DMS 273 treated with DMSO at 0.1 percent for 48 hours (cell line): Measurements from ENCODE around the gene CPN1.

ENCODE experiments used
- DNase-seq: peaks from one replicate; lab custom pipeline; 2025; lab: John Stamatoyannopoulos, UW

Gene CPN1

DNA sequence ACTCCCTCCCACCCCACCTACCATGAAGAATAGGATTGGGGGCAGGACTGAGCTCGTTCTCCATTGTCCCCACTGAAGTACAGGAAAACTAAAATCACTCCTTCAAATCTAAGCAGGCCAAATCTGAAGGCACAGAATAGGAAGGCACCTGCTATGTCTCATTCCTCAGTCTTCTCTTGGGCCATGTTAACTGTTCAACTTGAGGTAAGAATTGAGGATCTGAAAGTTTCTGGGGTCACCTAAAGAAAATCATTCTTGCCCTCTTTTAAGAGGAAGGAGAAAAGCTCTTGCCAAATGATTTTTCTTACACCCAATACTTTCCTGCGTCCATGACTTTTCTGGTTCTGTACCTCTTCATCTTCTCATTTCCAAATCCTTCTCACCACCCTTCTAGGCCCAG lies 4.9 kb downstream of the CPN1 start:
- no peak for DNase-seq

DNA sequence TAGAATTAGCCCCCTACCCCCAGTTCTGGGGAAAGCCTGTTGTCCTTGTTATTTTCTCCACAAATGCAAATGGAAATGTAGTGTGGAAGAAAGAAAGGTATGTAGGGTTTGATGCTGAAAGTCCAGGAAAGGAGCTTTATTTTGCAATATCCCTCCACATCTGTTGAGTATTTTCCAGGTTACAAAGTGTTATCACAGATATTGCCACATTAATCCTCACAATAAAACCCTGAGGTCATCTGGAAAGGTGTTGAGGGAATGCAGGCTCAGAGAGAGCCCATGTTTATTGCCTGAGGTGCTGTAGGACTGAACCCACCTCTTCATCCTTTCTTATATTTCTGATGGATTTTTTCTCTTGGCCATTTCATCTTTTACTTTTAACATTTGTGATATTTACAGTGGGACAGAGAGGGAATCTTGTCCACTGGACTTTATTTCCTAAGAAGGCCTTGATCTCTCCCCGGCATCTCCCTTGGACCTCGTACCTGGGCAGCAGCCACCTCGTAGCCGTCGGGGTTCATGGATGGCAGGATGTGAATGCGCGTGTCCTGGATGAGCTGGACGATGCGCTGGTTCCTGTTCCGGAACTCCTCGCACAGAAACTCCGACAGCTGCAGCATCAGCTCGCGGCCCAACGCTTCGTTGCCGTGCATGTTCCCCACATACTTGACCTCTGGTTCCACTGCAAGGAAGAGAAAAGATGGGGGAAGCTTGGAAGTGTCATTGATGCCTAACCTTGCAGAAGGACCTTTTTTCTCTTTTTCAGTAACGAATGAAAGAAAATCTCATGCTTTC lies 6.0 kb downstream of the CPN1 start:
- DNase-seq, result no peak

DNA sequence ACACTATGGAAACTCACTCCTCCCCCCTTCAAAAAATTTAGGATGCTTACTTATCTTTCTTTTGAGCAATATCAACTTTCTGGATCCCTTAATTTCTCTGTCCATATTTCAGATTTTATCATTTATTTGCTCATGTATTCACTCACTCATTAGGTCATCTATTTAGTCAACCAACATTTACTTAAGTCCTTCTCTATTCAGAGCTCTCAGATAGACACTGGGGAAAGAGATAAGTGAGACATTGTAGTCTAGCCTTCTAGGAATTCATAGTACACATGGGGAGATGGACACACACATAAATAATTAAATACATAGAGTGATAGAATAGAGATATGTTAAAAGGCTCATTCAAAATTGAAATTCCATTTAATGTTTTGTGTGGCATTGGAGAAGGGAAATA lies 9.2 kb downstream of the CPN1 start:
- no peak for DNase-seq

DNA sequence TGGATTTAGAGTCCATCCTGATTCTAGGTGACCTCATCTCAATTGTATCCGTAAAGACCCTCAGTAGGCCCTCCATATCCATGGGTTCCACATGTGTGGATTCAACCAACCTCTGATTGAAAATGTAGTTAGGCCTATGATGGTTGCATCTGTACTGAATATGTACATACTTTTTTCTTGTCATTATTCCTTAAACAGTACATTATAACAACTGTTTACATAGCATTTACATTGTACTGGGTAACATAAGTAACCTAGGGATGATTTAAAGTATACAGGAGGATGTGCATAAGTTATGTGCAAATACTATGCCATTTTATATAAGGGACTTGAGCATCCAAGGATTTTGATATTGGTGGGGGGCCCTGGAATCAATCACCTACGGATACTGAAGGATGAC lies 10.1 kb downstream of the CPN1 start:
- no peak for DNase-seq

DNA sequence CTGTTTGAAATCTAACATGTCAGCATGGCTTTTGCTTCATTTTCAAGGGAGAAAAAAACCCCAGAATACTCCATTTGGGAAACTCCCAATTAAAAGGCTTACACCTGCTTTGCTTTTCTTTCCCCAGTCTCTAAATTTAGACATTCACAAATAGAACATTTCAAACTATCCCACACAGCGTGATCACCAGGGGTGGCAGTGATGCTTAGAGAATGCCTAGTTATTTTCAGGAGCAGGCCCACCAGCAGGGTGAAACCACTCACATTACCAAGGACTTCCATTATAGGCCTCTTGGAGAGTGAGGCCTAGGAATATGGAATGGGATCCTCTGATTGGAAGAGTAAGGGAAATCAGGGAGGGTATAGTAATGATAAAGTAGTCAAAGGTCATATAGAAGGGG lies 14.2 kb downstream of the CPN1 start:
- DNase-seq, result no peak

DNA sequence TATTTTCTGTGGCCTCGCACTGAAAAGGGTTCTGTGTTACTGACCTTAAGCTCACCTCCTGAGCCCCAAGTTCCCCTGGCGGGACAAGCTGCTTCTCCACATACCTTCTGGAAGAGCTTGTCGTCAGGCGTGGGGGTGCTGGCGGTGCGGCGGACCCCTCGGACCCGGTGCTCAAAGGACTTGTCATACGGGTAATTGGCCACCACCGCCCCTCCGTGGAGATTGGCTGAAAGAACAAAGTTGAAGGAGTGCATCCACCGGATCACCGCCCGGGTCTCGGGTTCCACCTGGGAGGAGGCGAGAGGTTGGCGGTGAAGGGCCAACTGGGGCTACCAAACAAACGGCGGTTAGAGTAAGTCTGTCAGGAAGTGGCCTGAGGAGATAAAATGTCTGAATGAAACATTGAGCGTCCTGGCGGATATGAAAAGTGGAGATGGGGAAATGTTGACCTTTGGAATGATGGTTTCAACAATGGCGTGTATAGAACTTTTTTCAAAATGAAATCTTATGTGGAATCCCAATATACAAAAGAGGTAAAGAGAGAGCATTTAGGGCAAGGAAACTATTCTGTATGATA lies 16.5 kb downstream of the CPN1 start:
- DNase-seq, result no peak

DNA sequence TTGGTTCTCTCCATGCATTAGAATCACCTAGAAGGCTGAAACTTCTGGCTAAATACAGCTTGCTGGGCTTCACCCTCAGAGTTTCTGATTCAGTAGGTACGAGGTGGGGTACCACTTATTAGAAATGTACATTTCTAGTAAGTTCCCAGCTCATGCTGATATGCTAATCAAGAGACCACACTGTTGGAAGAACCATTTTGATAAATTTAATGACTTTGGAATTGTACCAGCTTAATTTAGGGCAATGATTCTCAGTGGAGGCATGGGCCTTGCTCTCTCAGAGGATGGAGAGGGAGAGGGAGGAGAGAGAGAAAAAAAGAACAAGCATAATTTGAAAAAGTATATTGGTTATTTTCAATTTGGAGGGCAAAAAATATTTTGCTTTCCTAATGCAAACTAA lies 20.3 kb downstream of the CPN1 start:
- no peak for DNase-seq

DNA sequence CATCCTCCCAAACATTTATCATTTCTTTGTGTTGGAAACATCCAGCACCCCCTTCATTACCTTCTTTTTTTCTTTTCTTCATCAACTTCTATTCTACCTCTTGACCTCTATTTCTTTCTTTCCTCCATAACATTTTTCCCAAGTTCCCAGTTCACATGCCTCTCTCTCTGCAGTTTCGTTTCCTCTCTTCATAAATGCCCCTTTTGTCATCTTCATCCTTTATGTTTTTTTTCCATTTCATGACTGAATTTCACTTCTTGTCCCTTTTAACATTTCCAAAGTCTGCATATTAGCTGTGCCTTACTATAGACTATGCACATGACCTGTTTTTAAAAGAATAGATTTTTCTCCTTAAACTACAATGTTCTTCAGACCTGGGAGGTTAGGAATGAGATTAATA lies 23.7 kb downstream of the CPN1 start:
- DNase-seq, result no peak

DNA sequence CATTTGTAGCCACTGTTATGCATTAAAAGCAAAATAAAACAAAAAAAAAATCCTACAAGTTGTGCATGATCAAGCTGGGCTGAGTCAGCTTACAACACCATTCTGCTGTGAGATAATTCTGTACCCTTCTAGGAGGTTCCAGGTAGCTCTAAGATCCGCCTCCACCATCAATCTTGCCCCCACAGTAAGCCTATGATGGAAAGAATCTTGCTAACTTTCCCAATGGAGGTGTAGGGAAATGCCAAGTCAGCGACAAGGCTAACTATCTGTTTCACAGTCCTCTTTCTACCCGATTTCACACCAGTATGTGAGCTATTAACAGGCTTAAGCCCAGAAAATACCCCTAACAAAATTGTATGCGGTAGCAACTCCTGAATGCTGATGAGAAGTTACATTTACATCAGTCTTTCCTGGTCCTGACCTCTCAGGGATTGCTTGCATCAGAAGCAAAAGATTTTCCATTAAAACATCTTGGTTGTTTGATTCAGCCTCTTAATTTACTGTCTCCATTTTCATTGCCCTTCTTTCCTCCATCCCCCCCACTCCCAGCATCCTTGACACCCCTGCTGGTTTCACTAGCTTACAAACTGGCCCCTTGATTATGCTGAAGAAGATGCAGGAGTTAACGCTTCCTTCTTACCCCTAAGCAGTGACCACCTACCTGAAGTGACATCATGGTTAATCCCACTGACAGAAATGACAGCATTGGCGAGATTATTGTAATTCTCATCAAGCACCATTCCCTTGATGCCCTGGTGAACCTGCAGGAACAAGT lies 27.8 kb downstream of the CPN1 start:
- DNase-seq, result no peak

DNA sequence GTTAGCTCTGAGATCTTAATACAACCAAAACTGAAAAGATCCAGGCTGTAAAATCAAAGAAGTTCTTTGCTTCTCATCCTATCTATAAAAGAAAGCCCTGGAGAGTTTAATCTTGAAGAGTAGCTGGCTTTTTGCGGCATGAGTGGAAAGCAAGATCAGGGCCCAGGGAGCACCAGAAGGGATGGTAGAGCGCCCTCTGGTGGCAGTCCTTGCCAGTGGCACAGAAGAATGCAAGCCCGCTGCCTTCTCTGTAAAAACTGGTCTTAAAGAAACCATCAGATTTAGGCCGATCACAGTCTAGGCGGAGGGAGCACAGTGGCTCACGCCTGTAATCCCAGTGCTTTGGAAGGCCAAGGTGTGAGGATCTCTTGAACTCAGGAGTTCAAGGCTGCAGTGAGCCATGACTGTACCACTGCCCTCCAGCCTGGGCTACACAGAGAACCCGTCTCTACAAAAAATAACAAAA lies 35.6 kb downstream of the CPN1 start:
- peak; percentile 11 for DNase-seq

DNA sequence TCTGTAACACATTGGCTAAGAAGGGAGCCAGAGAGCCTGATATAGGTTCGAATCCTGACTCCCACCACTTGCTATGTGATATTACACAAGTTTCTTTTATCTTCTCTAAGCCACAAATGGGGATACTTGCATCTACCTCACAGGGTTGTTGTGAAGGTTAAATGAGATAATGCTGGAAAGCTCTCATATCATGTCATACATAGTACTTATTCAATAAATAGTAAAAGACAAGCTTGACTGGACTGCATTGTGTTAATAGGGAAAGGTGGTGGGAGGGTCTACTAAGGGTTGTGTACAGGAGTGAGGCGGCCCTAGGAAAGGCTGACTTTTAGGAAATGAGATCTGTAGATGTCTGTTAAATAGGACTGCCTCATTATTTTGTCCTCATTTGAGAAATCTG lies 36.1 kb downstream of the CPN1 start:
- no peak for DNase-seq

DNA sequence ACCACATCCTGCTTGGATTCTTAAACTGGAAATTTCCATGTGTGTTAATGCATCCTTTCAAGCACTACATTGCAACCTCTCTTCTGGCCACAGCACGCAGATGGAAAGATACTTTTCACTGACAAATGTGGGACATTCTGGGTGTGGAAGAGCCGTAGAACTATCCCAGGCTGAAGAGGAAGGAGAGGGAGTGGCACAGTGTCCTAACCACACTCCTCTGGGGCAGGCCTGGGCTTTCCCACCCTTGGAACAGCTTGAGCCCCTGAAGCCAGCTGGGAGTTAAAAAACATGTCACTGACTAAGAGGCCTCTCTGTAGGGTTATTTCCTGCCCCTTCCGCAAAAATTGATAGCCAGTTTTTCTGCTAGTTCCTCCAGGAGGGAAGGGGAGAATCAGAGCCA lies 37.9 kb downstream of the CPN1 start:
- peak; percentile 7 for DNase-seq

DNA sequence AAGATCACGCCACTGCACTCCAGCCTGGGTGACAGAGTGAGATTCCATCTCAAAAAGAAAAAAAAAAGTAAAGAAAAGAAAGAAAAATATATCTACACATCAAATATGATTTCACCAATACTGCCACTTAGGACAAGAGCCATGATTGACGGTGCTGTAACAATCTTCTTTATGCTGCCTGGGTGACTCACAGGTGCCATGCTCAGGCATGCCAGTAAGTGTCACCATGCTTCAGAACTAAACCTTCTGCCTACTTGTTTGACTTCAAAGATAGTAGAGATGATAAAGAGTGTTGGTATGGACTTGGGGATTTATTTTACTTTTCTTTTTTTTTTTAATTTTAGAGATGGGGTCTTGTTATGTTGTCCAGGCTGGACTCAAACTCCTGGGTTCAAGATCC lies 38.3 kb downstream of the CPN1 start:
- no peak for DNase-seq

DNA sequence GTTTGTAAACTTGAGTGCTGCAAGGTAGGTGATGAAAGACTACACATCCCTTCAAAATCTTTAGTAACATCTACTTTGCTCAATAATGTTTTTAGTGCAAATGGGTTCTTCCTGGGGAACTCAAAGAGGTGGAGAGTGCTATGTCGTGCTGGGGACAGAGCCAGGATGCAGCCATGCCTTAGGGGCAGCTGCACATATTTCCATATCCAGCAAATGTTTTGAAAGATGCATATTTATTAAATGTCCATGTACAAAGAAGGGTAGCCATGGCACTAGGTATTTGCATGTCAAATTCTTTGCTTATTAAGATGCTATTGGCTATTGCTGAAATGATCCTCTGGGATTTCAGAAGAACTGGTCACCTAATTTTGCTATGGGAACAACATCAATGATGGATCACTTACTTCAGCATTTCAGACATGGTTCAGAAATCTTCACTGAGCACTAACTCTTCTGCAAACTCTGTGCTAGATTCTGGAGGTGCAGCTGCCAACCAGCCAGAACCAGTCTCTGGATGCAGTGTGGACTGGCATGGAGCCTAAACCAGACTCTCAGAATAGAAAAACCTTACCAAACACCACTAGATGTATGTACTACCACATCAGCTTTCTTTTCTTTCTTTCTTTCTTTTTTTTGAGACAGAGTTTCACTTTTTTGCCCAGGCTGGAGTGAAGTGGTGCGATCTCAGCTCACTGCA lies 40.2 kb downstream of the CPN1 start:
- no peak for DNase-seq

DNA sequence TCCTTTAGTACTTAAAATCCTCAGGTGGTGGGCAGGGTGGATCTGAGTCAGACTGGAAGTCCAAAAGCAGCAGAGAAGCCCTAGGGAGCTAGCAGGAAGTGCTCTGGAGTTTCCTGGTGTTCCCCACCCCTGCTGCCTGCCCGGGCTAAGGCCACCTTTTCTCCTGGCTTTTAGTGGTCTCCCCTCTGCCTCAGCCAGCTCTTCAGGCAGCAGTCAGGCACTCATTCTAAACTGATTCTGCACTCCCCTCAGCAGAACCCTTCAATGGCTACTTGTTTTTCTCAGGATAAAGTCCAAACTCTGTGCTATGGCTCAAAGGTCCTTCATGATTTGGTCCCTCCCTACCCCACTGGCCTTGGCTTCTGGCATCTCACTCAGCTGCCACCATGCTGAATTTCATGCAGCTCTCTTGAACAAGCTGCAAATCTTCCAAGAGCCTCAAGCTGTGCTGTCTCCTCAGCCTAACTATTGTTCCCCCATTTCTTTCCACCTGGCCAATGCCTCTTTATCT lies 43.1 kb downstream of the CPN1 start:
- no peak for DNase-seq

DNA sequence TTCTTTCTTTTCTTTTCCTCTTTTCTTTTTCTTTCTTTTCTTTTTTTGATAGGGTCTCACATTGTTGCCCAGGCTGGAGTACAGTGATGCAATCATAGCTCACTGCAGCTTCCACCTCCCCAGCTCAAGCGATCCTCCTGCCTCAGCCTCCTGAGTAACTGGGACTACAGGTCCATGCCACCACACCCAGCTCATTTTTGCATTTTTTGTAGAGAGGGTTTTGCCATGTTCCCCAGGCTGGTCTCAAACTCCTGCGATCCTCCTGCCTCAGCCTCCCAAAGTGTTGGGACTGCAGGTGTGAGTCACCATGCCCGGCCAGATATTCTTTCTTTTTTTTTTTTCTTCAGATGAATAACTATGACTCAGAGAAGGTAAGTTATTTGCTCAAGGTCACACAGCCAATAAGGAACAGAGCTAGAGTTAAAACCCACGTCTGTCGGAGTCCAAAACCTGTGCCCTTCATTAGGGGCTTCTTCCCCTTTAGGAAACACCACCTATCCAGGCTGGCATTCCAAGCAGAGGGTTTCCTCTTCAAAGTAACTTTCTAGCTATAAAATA lies 43.8 kb downstream of the CPN1 start:
- no peak for DNase-seq

DNA sequence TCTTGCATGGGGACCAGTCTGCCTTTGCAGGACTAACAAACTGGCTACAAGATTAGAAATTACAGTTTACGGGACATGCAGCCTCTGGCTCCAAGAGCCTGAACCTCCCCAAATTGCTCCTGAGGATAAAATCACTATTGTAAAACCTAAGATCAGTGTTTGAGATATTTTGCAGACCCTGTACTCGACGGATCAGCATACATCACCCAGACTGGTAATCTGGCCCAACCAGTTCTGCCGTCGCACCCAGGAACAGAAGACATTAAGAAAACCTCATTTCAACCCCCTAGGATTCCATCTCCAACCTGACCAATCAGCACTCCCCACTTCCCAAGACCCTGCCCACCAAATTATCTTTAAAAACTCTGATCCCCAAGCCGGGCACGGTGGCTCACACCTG lies 44.8 kb downstream of the CPN1 start:
- DNase-seq, result no peak

DNA sequence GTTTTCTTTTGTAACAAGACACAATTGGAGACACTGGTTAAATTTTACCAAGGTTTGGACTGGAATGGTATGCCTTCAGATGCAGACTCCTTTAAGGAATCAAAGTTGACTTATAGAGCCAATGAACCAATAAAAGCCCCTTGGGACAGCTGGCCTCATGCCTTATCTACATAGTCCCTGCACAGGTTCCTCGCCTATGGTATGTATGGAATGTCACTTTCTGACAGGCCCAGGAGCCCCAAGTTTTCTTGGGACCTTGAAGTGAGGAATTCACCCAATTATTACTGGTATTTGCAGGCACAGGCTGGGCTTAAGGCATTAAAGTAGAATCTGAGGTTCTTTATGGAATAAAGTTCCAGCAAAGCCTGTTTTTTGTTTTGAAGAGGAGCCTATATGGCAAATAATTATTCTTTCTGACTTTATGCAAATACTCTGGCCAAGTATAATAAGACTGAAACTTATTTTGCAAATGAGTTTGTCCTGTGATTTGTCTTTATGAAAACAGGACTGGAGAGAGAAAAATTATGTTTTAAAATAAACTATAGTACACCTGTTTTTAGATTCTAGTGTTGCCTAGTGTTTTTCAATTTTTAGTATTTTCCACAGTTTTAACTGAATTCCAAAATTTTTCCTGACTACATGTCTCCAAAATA lies 47.8 kb downstream of the CPN1 start:
- no peak for DNase-seq

DNA sequence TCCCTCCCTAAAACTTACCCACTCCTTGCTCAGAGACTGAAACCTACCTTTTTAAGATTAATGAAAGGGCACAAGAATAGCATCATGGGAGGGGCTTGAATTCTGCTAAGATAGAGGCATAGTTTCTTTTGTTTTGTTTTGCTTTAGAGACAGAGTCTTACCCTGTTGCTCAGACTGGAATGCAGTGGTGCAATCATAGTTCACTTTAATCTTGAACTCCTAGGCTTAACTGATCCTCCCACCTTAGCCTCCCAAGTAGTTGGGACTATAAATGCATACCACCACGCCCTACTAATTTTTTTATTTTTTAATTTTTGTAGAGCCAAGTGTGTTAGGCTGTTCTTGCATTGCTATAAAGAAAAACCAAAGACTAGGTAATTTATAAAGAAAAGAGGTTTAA lies 54.3 kb downstream of the CPN1 start:
- no peak for DNase-seq

DNA sequence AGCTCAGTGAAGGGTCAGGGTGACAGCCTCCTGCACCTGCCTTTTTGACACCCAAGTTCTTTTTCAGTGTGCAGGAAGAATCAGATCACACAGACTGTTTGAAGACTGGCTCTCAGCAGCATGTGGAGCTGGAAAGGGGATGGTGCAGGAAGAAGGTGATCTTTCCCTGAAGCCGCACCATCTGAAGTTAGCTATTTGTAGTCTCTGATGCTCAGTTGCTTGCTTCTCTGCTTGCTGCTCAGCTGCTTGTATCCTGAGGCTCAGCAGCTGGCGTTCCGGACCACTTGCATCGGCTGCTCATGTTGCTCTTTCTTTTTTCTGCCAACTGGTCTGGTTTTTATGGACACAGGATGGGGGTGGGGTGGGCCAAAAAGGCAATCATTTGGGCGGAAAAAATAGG lies 56.1 kb downstream of the CPN1 start:
- DNase-seq, result peak; percentile 51

DNA sequence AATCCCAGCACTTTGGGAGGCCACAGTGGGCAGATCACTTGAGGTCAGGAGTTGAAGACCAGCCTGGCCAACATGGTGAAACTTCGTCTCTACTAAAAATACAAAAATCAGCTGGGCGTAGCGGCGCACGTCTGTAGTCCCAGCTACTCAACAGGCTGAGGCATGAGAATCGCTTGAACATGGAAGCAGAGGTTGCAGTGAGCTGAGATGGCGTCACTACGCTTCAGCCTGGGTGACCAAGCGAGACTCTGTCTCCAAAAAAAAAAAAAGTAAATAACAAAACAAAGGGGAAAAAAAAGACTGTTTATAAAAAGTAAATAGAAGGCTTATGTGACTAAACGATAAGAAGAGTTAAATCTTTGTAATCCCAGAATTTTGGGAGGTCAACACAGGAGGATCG lies 56.9 kb downstream of the CPN1 start:
- DNase-seq, result no peak

DNA sequence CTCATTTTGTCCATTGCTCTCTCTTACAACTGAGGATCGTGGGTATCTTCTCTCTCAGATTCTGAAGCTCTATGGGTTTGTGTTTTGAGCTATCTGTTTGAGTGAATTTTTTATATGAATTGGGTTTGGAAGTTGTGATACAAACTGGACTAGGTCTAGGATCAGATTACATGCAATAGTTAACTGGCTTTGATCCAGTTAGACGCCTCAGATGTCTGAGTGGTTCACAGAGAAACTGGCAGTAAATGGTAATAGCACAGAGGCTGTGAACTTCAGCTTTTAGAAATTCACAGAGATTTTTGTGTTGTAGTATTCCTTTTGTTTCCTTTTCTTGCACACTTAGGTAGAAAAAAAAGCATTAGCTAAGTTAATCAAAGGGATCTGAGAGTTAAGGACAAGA lies 59.3 kb downstream of the CPN1 start:
- peak; percentile 15 for DNase-seq
